Islet precursor cell (in vitro differentiated cells): ENCODE measurements around the gene LYPD8.
"Not testable (repeated sequence)": the region's sequence is repeated elsewhere in the genome, so short reads cannot be mapped to it uniquely, and the experiment has no call there.

Experiments used
- DNase-seq: peaks from one replicate; pipeline ENCODE4 v3.0.0-alpha.2; 2018

The LYPD8 gene

GRCh38 chr1:248755517-248755916 is at the start of gene LYPD8:
LYPD8 (minus strand) TSS chr1:248755759; CDS start chr1:248751081, 4,678 bp downstream.
- DNase-seq = no peak

- DNase-seq = peak; percentile 37
These were observed 49.5 kb upstream of the LYPD8 start for GRCh38 chr1:248804771-248805681.

GRCh38 chr1:248803501-248803900 is 47.9 kb upstream of the LYPD8 start:
- DNase-seq = peak; percentile 23

- peak; percentile 38 for DNase-seq
These were observed 46.9 kb upstream of the LYPD8 start for GRCh38 chr1:248802454-248802853.

- no peak for DNase-seq
These were observed 44.9 kb upstream of the LYPD8 start for GRCh38 chr1:248800459-248800858.

- DNase-seq = no peak
These were observed 43.2 kb upstream of the LYPD8 start for GRCh38 chr1:248798791-248799190.

GRCh38 chr1:248794663-248795062 is 39.1 kb upstream of the LYPD8 start:
- DNase-seq = not testable (repeated sequence)

- no peak for DNase-seq
These were observed 38.0 kb upstream of the LYPD8 start for GRCh38 chr1:248793592-248793991.

- no peak for DNase-seq
These were observed 36.8 kb upstream of the LYPD8 start for GRCh38 chr1:248792342-248792741.

- DNase-seq = no peak
These were observed 35.5 kb upstream of the LYPD8 start for GRCh38 chr1:248791010-248791409.

- DNase-seq = no peak
These were observed 34.9 kb upstream of the LYPD8 start for GRCh38 chr1:248790456-248790855.

- not testable (repeated sequence) for DNase-seq
These were observed 33.8 kb upstream of the LYPD8 start for GRCh38 chr1:248789337-248789736.

- no peak for DNase-seq
These were observed 32.8 kb upstream of the LYPD8 start for GRCh38 chr1:248788327-248788726.

- no peak for DNase-seq
These were observed 31.9 kb upstream of the LYPD8 start for GRCh38 chr1:248787430-248787829.

GRCh38 chr1:248786156-248786555 is 30.6 kb upstream of the LYPD8 start:
- DNase-seq = no peak

- DNase-seq = no peak
These were observed 27.8 kb upstream of the LYPD8 start for GRCh38 chr1:248783367-248783766.

- DNase-seq = no peak
These were observed 27.0 kb upstream of the LYPD8 start for GRCh38 chr1:248782416-248783141.

GRCh38 chr1:248779350-248779749 is 23.8 kb upstream of the LYPD8 start:
- DNase-seq = no peak

GRCh38 chr1:248778906-248779305 is 23.3 kb upstream of the LYPD8 start:
- no peak for DNase-seq

- no peak for DNase-seq
These were observed 21.4 kb upstream of the LYPD8 start for GRCh38 chr1:248776991-248777390.

GRCh38 chr1:248775441-248775840 is 19.9 kb upstream of the LYPD8 start:
- DNase-seq = no peak

- no peak for DNase-seq
These were observed 4.1 kb upstream of the LYPD8 start for GRCh38 chr1:248759644-248760043.

- DNase-seq = no peak
These were observed 2.8 kb upstream of the LYPD8 start for GRCh38 chr1:248758352-248758751.

GRCh38 chr1:248757784-248758195 is 2.2 kb upstream of the LYPD8 start:
- no peak for DNase-seq
